ENCODE measurements around the gene RIF1.
"Not testable (repeated sequence)": the region's sequence is repeated elsewhere in the genome, so short reads cannot be mapped to it uniquely, and the experiment has no call there.

The RIF1 gene

GRCh38 chr2:151405376-151405775, 4.3 kb upstream of the RIF1 start:
- peaks cover 6% of the 10 kb centered on the region for H3K36me3 ChIP-seq
- no peaks in the 10 kb centered on the region for H3K27me3 ChIP-seq (ENCODE audit: insufficient read depth, low read depth, severe bottlenecking)
- peaks cover 2% of the 10 kb centered on the region for H3K9me3 ChIP-seq (ENCODE audit: severe bottlenecking)
- no peak overlapping the region for H3K27ac ChIP-seq
- no peak for TF ChIP-seq CTCF (IDR thresholded peaks at IDR 0.05; ENCODE audit: low read depth, low read length)
- no peak for DNase-seq
- no peak overlapping the region for H3K4me3 ChIP-seq (ENCODE audit: low read depth, low read length)

- H3K9me3 ChIP-seq (ENCODE audit: severe bottlenecking) = peaks cover 2% of the 10 kb centered on the region
- H3K27ac ChIP-seq = no peak overlapping the region
- H3K27me3 ChIP-seq (ENCODE audit: insufficient read depth, low read depth, severe bottlenecking) = no peaks in the 10 kb centered on the region
- peaks cover 17% of the 10 kb centered on the region for H3K36me3 ChIP-seq
- H3K4me3 ChIP-seq (ENCODE audit: low read depth, low read length) = no peak overlapping the region
- no peak for DNase-seq
- TF ChIP-seq CTCF (IDR thresholded peaks at IDR 0.05; ENCODE audit: low read depth, low read length) = no peak
Observed at GRCh38 chr2:151407281-151407680, 2.4 kb upstream of the RIF1 start.

GRCh38 chr2:151408788-151409600, 708 bp upstream of the RIF1 start:
- no peak for DNase-seq
- Histone ChIP-seq H3K27me3 (ENCODE audit: insufficient read depth, low read depth, severe bottlenecking) (no peaks in the 10 kb centered on the region), H3K27ac (peak overlapping the region; percentile 98), H3K36me3 (peaks cover 34% of the 10 kb centered on the region), H3K9me3 (ENCODE audit: severe bottlenecking) (peaks cover 2% of the 10 kb centered on the region), H3K4me3 (ENCODE audit: low read depth, low read length) (peak overlapping the region; percentile 92)
- no peak for TF ChIP-seq CTCF (IDR thresholded peaks at IDR 0.05; ENCODE audit: low read depth, low read length)

- DNase-seq = peak; percentile 44
- Histone ChIP-seq H3K4me3 (ENCODE audit: low read depth, low read length) (peak overlapping the region; percentile 92), H3K9me3 (ENCODE audit: severe bottlenecking) (peaks cover 2% of the 10 kb centered on the region), H3K27me3 (ENCODE audit: insufficient read depth, low read depth, severe bottlenecking) (no peaks in the 10 kb centered on the region), H3K27ac (peak overlapping the region; percentile 98), H3K36me3 (peaks cover 45% of the 10 kb centered on the region)
- no peak for TF ChIP-seq CTCF (IDR thresholded peaks at IDR 0.05; ENCODE audit: low read depth, low read length)
Observed at GRCh38 chr2:151410485-151410834, 758 bp downstream of the RIF1 start.

GRCh38 chr2:151417650-151418049, 7.9 kb downstream of the RIF1 start:
- Histone ChIP-seq H3K4me3 (ENCODE audit: low read depth, low read length) (no peak overlapping the region), H3K9me3 (ENCODE audit: severe bottlenecking) (no peaks in the 10 kb centered on the region), H3K27ac (no peak overlapping the region), H3K27me3 (ENCODE audit: insufficient read depth, low read depth, severe bottlenecking) (no peaks in the 10 kb centered on the region), H3K36me3 (peaks cover 94% of the 10 kb centered on the region)
- DNase-seq = no peak
- no peak for TF ChIP-seq CTCF (IDR thresholded peaks at IDR 0.05; ENCODE audit: low read depth, low read length)

- DNase-seq; H3K9me3 ChIP-seq (ENCODE audit: severe bottlenecking); H3K27ac ChIP-seq; H3K27me3 ChIP-seq (ENCODE audit: insufficient read depth, low read depth, severe bottlenecking); H3K4me3 ChIP-seq (ENCODE audit: low read depth, low read length): not testable (repeated sequence)
- peaks cover 85% of the 10 kb centered on the region for H3K36me3 ChIP-seq
Observed at GRCh38 chr2:151421681-151422080, 12.0 kb downstream of the RIF1 start.

All from WERI-Rb-1 (cell line).